GM23338 (cell line): Measurements from ENCODE around the gene RSAD1. TPM values are rescaled to one million over a fixed set of nuclear protein-coding genes. Genes with fewer than 3 reads are reported as not detected.

Experiments
- ATAC-seq: fragments of 200-7000 bp; cut with Tn5 transposase; 3 replicates; pipeline ENCODE4 v1.9.1; 2020
- DNase-seq: peaks from one replicate; pipeline ENCODE4 v3.0.0-alpha.2; 2015; ENCODE audit warnings: low spot score
- H2AFZ ChIP-seq: fragments of 200-600 bp; sonication (generic); 2 replicates; pipeline ENCODE4 v1.8.0; 2016; ENCODE audit warnings: antibody characterized with exemption, mild to moderate bottlenecking, moderate library complexity
- H3F3A ChIP-seq: fragments of 200-600 bp; sonication (generic); replicated peaks from 2 replicates; pipeline ENCODE4 v1.8.0; 2017; ENCODE audit warnings: antibody characterized with exemption, mixed run types, low read depth
- H3K27ac ChIP-seq: fragments of 200-600 bp; sonication (generic); 2 replicates; pipeline ENCODE4 v1.6.1; 2016; ENCODE audit warnings: low read depth
- H3K27me3 ChIP-seq: fragments of 200-600 bp; sonication (generic); 2 replicates; pipeline ENCODE4 v1.8.0; 2016; ENCODE audit warnings: mild to moderate bottlenecking, mixed run types, moderate library complexity; ENCODE audit not compliant: insufficient read depth
- H3K36me3 ChIP-seq: fragments of 200-600 bp; sonication (generic); 2 replicates; pipeline ENCODE4 v1.8.0; 2016; ENCODE audit warnings: mild to moderate bottlenecking; ENCODE audit not compliant: insufficient read depth
- H3K4me1 ChIP-seq: fragments of 200-600 bp; sonication (generic); 2 replicates; pipeline ENCODE4 v1.8.0; 2016; ENCODE audit warnings: mild to moderate bottlenecking, moderate library complexity; ENCODE audit not compliant: insufficient read depth
- H3K4me2 ChIP-seq: fragments of 200-600 bp; sonication (generic); 2 replicates; pipeline ENCODE4 v1.7.1; 2017; ENCODE audit warnings: mixed run types
- H3K4me3 ChIP-seq: fragments of 200-600 bp; sonication (generic); 2 replicates; pipeline ENCODE4 v1.6.1; 2016; ENCODE audit warnings: mixed run types
- H3K79me2 ChIP-seq: fragments of 200-600 bp; sonication (generic); replicated peaks from 2 replicates; pipeline ENCODE4 v1.8.0; 2017; ENCODE audit warnings: mild to moderate bottlenecking; ENCODE audit not compliant: insufficient read depth
- H3K9me2 ChIP-seq: fragments of 200-600 bp; sonication (generic); 2 replicates; pipeline ENCODE4 v1.8.0; 2017; ENCODE audit not compliant: insufficient read depth
- H4K20me1 ChIP-seq: fragments of 200-600 bp; sonication (generic); replicated peaks from 2 replicates; pipeline ENCODE4 v1.8.0; 2017; ENCODE audit warnings: mild to moderate bottlenecking; ENCODE audit not compliant: insufficient read depth
- H3K27ac Mint-ChIP-seq: 2 replicates; pipeline ENCODE4 v1.8.0; 2020; ENCODE audit warnings: inconsistent platforms, mild to moderate bottlenecking, moderate library complexity, mixed read lengths
- H3K27me3 Mint-ChIP-seq: 3 replicates; pipeline ENCODE4 v1.8.0; 2022; ENCODE audit warnings: low read depth, mild to moderate bottlenecking, moderate library complexity, mixed read lengths, inconsistent platforms; ENCODE audit not compliant: insufficient read depth, poor library complexity
- H3K36me3 Mint-ChIP-seq: 3 replicates; pipeline ENCODE4 v1.8.0; 2021; ENCODE audit warnings: low read depth, mild to moderate bottlenecking, inconsistent platforms, moderate library complexity, mixed read lengths
- H3K4me1 Mint-ChIP-seq: 3 replicates; pipeline ENCODE4 v1.8.0; 2020; ENCODE audit warnings: mild to moderate bottlenecking, inconsistent platforms, mixed read lengths
- H3K4me3 Mint-ChIP-seq: 3 replicates; pipeline ENCODE4 v1.8.0; 2021; ENCODE audit warnings: moderate library complexity, mild to moderate bottlenecking, inconsistent platforms, mixed read lengths
- H3K9me3 Mint-ChIP-seq: 3 replicates; pipeline ENCODE4 v1.8.0; 2020; ENCODE audit warnings: moderate library complexity, mild to moderate bottlenecking, inconsistent platforms, mixed read lengths
- CREB1 ChIP-seq: fragments of 250-450 bp; sonication (Bioruptor Pico); IDR thresholded peaks from 2 replicates; pipeline ENCODE4 v1.5.0; 2020; ENCODE audit warnings: low read depth, mild to moderate bottlenecking, moderate library complexity
- CTCF ChIP-seq, 2 experiments: fragments of 200-600 bp in 1 of 2; sonication (generic) in 1 of 2; conservative IDR thresholded peaks; 2 replicates each; pipeline versions ENCODE4 v1.5.1 to v1.6.1; 2016 to 2017; ENCODE audit warnings: antibody characterized with exemption in 2 of 2, low read depth in 2 of 2, mild to moderate bottlenecking in 2 of 2, moderate library complexity in 1 of 2
- EZH2phosphoT487 ChIP-seq: fragments of 200-600 bp; sonication (generic); IDR thresholded peaks from one replicate; pipeline ENCODE4 v1.8.1; 2018; ENCODE audit warnings: antibody characterized with exemption; ENCODE audit not compliant: unreplicated experiment
- POLR2AphosphoS5 ChIP-seq: IDR thresholded peaks from 2 replicates; pipeline ENCODE4 v1.6.1; 2016; ENCODE audit warnings: antibody characterized with exemption, low read depth
- ZNF114 ChIP-seq: fragments of 250-450 bp; sonication (Bioruptor Pico); IDR thresholded peaks from 2 replicates; pipeline ENCODE4 v1.5.0; 2020; ENCODE audit warnings: mild to moderate bottlenecking, moderate library complexity
- ZNF331 ChIP-seq: fragments of 250-450 bp; sonication (Bioruptor Pico); IDR thresholded peaks from 2 replicates; pipeline ENCODE4 v1.5.0; 2020; ENCODE audit warnings: low read depth, mild to moderate bottlenecking, moderate library complexity
- polyA plus RNA-seq: library from polyadenylated mRNA; unstranded; fragments of >200 nt; fragmentation: Nextera tagmentation; extraction: Ambion mirVana; gene quantifications from 2 replicates; pipeline ENCODE4 v1.2.1, GENCODE V29; 2016
- total RNA-seq: library from RNA; depleted of rRNA; stranded (reverse); fragments of >200 nt; shearing (Covaris generic); gene quantifications from 2 replicates; pipeline ENCODE4 v1.2.3, GENCODE V29; 2014
- TF ChIP-seq, protein P1 (sequence below): IDR thresholded peaks from 2 replicates; pipeline ENCODE4 v1.6.1; 2016; ENCODE audit warnings: antibody characterized with exemption
- TF ChIP-seq, protein P2 (sequence below): fragments of 250-450 bp; sonication (Bioruptor Pico); IDR thresholded peaks from 2 replicates; pipeline ENCODE4 v1.5.0; 2020; ENCODE audit warnings: mild to moderate bottlenecking, moderate library complexity

The RSAD1 gene
- total and polyA plus RNA-seq, 2 experiments from 2014 or later, result 18.4 to 28.7 TPM

DNA sequence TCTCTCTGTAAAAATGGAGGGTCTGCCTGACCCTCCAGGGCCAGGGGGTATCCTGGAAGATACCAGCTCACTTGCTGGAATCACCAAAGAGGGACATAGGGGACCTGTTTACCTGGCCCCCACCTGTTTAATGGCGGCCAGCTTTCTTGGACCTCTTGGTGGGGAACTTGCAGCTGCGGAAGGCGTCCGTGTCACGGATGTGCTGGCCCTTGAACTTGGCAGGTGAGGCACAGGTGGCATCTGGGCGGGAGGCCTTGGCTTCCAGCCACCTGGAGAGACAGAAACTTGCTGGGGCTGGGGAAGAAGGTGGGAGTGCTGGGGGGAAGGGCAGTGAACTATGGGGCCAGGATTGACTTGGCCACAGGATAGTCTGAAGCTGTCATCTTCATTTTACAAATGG, 13.5 kb upstream of the RSAD1 start:
- no peak overlapping the region for H2AFZ ChIP-seq
- Mint-ChIP-seq H3K36me3 (no peaks in the 10 kb centered on the region; the same call in 2 of the 3 replicates), H3K4me1 (peaks cover 13% of the 10 kb centered on the region), H3K4me3 (no peak overlapping the region), H3K9me3 (no peaks in the 10 kb centered on the region; the same call in 2 of the 3 replicates), H3K27me3 (peaks cover 27% of the 10 kb centered on the region), H3K27ac (no peak overlapping the region)
- no peak for TF ChIP-seq ZNF331 (CRISPR knock-in tag)
- no peak for TF ChIP-seq POLR2AphosphoS5
- TF ChIP-seq, protein P1, sequence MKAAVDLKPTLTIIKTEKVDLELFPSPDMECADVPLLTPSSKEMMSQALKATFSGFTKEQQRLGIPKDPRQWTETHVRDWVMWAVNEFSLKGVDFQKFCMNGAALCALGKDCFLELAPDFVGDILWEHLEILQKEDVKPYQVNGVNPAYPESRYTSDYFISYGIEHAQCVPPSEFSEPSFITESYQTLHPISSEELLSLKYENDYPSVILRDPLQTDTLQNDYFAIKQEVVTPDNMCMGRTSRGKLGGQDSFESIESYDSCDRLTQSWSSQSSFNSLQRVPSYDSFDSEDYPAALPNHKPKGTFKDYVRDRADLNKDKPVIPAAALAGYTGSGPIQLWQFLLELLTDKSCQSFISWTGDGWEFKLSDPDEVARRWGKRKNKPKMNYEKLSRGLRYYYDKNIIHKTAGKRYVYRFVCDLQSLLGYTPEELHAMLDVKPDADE, result no peak
- TF ChIP-seq ZNF114 (CRISPR knock-in tag), result no peak
- TF ChIP-seq EZH2phosphoT487, result no peak
- no peak for TF ChIP-seq CREB1 (CRISPR knock-in tag)
- TF ChIP-seq, protein P2, sequence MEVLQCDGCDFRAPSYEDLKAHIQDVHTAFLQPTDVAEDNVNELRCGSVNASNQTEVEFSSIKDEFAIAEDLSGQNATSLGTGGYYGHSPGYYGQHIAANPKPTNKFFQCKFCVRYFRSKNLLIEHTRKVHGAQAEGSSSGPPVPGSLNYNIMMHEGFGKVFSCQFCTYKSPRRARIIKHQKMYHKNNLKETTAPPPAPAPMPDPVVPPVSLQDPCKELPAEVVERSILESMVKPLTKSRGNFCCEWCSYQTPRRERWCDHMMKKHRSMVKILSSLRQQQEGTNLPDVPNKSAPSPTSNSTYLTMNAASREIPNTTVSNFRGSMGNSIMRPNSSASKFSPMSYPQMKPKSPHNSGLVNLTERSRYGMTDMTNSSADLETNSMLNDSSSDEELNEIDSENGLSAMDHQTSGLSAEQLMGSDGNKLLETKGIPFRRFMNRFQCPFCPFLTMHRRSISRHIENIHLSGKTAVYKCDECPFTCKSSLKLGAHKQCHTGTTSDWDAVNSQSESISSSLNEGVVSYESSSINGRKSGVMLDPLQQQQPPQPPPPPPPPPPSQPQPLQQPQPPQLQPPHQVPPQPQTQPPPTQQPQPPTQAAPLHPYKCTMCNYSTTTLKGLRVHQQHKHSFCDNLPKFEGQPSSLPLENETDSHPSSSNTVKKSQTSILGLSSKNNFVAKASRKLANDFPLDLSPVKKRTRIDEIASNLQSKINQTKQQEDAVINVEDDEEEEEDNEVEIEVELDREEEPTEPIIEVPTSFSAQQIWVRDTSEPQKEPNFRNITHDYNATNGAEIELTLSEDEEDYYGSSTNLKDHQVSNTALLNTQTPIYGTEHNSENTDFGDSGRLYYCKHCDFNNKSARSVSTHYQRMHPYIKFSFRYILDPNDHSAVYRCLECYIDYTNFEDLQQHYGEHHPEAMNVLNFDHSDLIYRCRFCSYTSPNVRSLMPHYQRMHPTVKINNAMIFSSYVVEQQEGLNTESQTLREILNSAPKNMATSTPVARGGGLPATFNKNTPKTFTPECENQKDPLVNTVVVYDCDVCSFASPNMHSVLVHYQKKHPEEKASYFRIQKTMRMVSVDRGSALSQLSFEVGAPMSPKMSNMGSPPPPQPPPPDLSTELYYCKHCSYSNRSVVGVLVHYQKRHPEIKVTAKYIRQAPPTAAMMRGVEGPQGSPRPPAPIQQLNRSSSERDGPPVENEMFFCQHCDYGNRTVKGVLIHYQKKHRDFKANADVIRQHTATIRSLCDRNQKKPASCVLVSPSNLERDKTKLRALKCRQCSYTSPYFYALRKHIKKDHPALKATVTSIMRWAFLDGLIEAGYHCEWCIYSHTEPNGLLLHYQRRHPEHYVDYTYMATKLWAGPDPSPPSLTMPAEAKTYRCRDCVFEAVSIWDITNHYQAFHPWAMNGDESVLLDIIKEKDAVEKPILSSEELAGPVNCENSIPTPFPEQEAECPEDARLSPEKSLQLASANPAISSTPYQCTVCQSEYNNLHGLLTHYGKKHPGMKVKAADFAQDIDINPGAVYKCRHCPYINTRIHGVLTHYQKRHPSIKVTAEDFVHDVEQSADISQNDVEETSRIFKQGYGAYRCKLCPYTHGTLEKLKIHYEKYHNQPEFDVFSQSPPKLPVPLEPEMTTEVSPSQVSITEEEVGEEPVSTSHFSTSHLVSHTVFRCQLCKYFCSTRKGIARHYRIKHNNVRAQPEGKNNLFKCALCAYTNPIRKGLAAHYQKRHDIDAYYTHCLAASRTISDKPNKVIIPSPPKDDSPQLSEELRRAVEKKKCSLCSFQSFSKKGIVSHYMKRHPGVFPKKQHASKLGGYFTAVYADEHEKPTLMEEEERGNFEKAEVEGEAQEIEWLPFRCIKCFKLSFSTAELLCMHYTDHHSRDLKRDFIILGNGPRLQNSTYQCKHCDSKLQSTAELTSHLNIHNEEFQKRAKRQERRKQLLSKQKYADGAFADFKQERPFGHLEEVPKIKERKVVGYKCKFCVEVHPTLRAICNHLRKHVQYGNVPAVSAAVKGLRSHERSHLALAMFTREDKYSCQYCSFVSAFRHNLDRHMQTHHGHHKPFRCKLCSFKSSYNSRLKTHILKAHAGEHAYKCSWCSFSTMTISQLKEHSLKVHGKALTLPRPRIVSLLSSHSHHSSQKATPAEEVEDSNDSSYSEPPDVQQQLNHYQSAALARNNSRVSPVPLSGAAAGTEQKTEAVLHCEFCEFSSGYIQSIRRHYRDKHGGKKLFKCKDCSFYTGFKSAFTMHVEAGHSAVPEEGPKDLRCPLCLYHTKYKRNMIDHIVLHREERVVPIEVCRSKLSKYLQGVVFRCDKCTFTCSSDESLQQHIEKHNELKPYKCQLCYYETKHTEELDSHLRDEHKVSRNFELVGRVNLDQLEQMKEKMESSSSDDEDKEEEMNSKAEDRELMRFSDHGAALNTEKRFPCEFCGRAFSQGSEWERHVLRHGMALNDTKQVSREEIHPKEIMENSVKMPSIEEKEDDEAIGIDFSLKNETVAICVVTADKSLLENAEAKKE (CRISPR knock-in tag), result no peak
- TF ChIP-seq CTCF (conservative IDR thresholded peaks at IDR 0.05; ENCODE audit: low read depth in 2 of 2), result no peak
- peaks cover 4% of the 10 kb centered on the region; the same call in 1 of the 2 replicates for H4K20me1 ChIP-seq
- H3K27me3 ChIP-seq, result peaks cover 33% of the 10 kb centered on the region
- ATAC-seq, result no peak
- H3F3A ChIP-seq, result 0 out of 2 replicates have a peak, but pooled peaks cover 4% of the 10 kb centered on the region
- H3K79me2 ChIP-seq, result no peaks in the 10 kb centered on the region
- DNase-seq, result no peak
- peaks cover 10% of the 10 kb centered on the region; the same call in 1 of the 2 replicates for H3K4me1 ChIP-seq
- no peak overlapping the region for H3K4me2 ChIP-seq
- H3K4me3 ChIP-seq, result no peak overlapping the region
- no peaks in the 10 kb centered on the region for H3K9me2 ChIP-seq
- H3K27ac ChIP-seq, result no peak overlapping the region
- H3K36me3 ChIP-seq, result no peaks in the 10 kb centered on the region
